ENCODE measurements around the gene MAPK6. TPM values are rescaled to one million over a fixed set of nuclear protein-coding genes. Genes with fewer than 3 reads are reported as not detected.

Gene MAPK6
- total and polyA plus RNA-seq, 5 experiments from 2014 or later = 5.3 to 21.7 (median 6.3) TPM

GRCh38 chr15:52103217-52104207 lies 84.5 kb downstream of the MAPK6 start:
- Mint-ChIP-seq H3K4me3 (no peak overlapping the region), H3K27me3 (peaks cover 0 to 14% (median 3%) of the 10 kb centered on the region in 5 donors), H3K4me1 (peaks cover 0 to 21% (median 0%) of the 10 kb centered on the region in 4 donors), H3K9me3 (no peaks in the 10 kb centered on the region), H3K36me3 (peaks cover 0 to 2% (median 0%) of the 10 kb centered on the region in 3 donors), H3K27ac (peak overlapping the region in 1 of 10 donors; percentile 21)
- POLR2A ChIA-PET = no interaction called here
- no peak for ATAC-seq
- DNase-seq = no peak

GRCh38 chr15:52104532-52105004 lies 85.5 kb downstream of the MAPK6 start:
- Mint-ChIP-seq H3K9me3 (no peaks in the 10 kb centered on the region), H3K4me1 (peaks cover 0 to 24% (median 0%) of the 10 kb centered on the region in 4 donors), H3K27me3 (peaks cover 2 to 20% (median 9%) of the 10 kb centered on the region in 5 donors), H3K4me3 (no peak overlapping the region), H3K27ac (no peak overlapping the region), H3K36me3 (peaks cover 0 to 4% (median 0%) of the 10 kb centered on the region in 3 donors)
- DNase-seq (no peak), ATAC-seq (no peak)
- POLR2A ChIA-PET = no interaction called here

- peaks cover 0 to 4% (median 0%) of the 10 kb centered on the region in 3 donors for H3K36me3 Mint-ChIP-seq
- H3K27ac Mint-ChIP-seq = peak overlapping the region in 1 of 10 donors; percentile 40
- no peak for DNase-seq
- peaks cover 0 to 30% (median 0%) of the 10 kb centered on the region in 4 donors for H3K4me1 Mint-ChIP-seq
- H3K4me3 Mint-ChIP-seq = no peak overlapping the region
- no peaks in the 10 kb centered on the region for H3K9me3 Mint-ChIP-seq
- peaks cover 7 to 31% (median 14%) of the 10 kb centered on the region in 5 donors for H3K27me3 Mint-ChIP-seq
- POLR2A ChIA-PET = no interaction called here
- no peak for ATAC-seq
Measured at GRCh38 chr15:52105846-52106245, 86.8 kb downstream of the MAPK6 start.

GRCh38 chr15:52106641-52107040 lies 87.6 kb downstream of the MAPK6 start:
- no peak overlapping the region for H3K4me3 Mint-ChIP-seq
- POLR2A ChIA-PET = no interaction called here
- peaks cover 0 to 34% (median 0%) of the 10 kb centered on the region in 4 donors for H3K4me1 Mint-ChIP-seq
- peaks cover 13 to 39% (median 17%) of the 10 kb centered on the region in 5 donors for H3K27me3 Mint-ChIP-seq
- H3K27ac Mint-ChIP-seq = no peak overlapping the region
- no peak for ATAC-seq
- peaks cover 0 to 4% (median 0%) of the 10 kb centered on the region in 3 donors for H3K36me3 Mint-ChIP-seq
- no peaks in the 10 kb centered on the region for H3K9me3 Mint-ChIP-seq
- DNase-seq = no peak

DNA sequence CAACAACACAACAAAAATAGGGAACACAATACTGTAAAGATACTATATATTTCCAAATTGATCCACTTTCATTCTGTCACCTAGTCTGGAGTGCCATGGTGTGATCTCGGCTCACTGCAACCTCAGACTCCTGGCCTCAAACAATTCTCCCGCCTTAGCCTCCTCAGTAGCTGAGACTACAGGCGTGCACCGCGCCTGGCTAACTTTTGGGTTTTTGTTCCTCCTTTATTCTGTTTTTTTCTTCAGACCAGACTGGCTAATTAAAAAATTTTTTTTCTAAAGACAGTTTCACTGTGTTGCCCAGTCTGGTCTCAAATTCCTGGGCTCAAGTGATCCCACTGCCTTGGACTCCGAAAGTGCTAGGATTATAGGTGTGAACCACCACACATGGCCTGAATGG lies 88.2 kb downstream of the MAPK6 start:
- Mint-ChIP-seq H3K36me3 (peaks cover 0 to 4% (median 0%) of the 10 kb centered on the region in 3 donors), H3K4me1 (peaks cover 0 to 30% (median 0%) of the 10 kb centered on the region in 4 donors)
- POLR2A ChIA-PET = no interaction called here

GRCh38 chr15:52109559-52110451 lies 90.8 kb downstream of the MAPK6 start:
- Mint-ChIP-seq H3K27ac (no peak overlapping the region), H3K36me3 (peaks cover 0 to 4% (median 0%) of the 10 kb centered on the region in 3 donors), H3K4me3 (peak overlapping the region in 1 of 10 donors; percentile 1), H3K27me3 (peaks cover 10 to 41% (median 17%) of the 10 kb centered on the region in 5 donors), H3K9me3 (no peaks in the 10 kb centered on the region), H3K4me1 (peaks cover 0 to 16% (median 0%) of the 10 kb centered on the region in 4 donors)
- POLR2A ChIA-PET = no interaction called here
- DNase-seq = no peak
- no peak for ATAC-seq

More for the DNA sequence above, 88.2 kb downstream of the MAPK6 start:
- ATAC-seq (no peak), DNase-seq (no peak)
- Mint-ChIP-seq H3K27ac (no peak overlapping the region), H3K4me3 (no peak overlapping the region), H3K27me3 (peaks cover 13 to 40% (median 17%) of the 10 kb centered on the region in 5 donors), H3K9me3 (no peaks in the 10 kb centered on the region)

GRCh38 chr15:52111517-52112202 lies 92.6 kb downstream of the MAPK6 start:
- POLR2A ChIA-PET = no interaction called here
- Mint-ChIP-seq H3K9me3 (no peaks in the 10 kb centered on the region), H3K36me3 (peaks cover 0 to 4% (median 0%) of the 10 kb centered on the region in 3 donors), H3K4me1 (peaks cover 0 to 25% (median 11%) of the 10 kb centered on the region in 4 donors), H3K27me3 (peaks cover 9 to 40% (median 15%) of the 10 kb centered on the region in 5 donors), H3K4me3 (peak overlapping the region; percentile 10 to 82 (median 67)), H3K27ac (no peak overlapping the region)
- no peak for ATAC-seq
- DNase-seq = peak in 1 of 10 donors; percentile 4

DNA sequence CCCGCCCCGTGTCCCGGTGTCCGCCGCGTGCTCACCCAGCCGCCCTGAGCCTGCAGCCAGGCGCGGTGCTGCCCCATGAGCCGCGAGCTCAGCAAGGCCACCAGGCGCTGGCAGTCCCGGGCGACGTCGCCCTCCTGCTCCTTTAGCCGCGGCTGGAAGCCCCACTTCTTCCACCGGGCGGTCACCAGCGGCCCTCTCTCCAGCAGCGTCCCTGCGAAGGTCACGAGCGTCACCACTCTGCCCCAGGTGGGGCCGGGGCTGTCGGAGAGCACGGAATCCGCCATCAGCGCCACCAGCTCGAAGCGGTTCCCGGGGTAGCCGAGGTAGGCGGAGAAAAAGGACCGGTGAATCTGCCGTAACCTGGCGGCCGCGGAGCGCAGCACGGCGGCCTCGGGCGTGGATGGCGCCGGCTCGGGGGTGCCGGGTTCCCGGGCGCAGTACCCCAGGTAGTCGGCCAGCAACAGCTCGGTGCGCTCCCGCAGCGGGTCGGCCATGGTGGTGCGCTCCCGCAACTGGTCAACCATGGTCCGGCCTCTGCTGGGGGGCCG lies 93.3 kb downstream of the MAPK6 start:
- DNase-seq (peak; percentile 15 to 69 (median 34)), ATAC-seq (peak; percentile 88 to 89)
- POLR2A ChIA-PET = interaction anchor here (0.6 to 1.1 kb wide), 2 partner anchors 67 to 68 kb away, joined by 5 to 7 read pairs; no protein-coding TSS in a partner anchor
- Mint-ChIP-seq H3K36me3 (peaks cover 0 to 4% (median 0%) of the 10 kb centered on the region in 3 donors), H3K4me1 (peaks cover 0 to 23% (median 11%) of the 10 kb centered on the region in 4 donors), H3K27ac (peak overlapping the region in 1 of 10 donors; percentile 18), H3K27me3 (peaks cover 7 to 37% (median 15%) of the 10 kb centered on the region in 5 donors), H3K4me3 (peak overlapping the region; percentile 10 to 82 (median 73)), H3K9me3 (no peaks in the 10 kb centered on the region)

DNA sequence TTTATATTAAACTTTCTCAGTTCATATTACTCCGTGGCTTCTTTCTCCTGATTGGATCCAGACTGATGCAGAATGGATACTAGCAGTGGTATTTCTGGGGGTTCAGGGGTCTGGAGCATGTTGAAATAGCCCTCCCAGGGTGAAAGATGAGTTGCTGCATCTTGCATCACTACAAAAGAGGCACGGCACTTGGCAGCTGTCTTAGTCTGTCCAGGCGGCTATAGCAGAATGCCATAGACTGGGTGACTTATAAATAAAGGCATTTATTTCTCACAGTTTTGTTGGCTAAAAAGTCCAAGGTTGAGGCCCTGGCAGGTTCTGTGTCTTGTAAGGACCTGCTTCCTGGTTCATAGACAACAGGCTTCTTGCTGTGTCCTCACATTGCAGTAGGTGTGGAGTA lies 94.2 kb downstream of the MAPK6 start:
- H3K27me3 Mint-ChIP-seq = peaks cover 7 to 33% (median 15%) of the 10 kb centered on the region in 5 donors
- POLR2A ChIA-PET = interaction anchor here (1.1 kb wide), 1 partner anchor 66 kb away, joined by 5 read pairs; no protein-coding TSS in a partner anchor

DNA sequence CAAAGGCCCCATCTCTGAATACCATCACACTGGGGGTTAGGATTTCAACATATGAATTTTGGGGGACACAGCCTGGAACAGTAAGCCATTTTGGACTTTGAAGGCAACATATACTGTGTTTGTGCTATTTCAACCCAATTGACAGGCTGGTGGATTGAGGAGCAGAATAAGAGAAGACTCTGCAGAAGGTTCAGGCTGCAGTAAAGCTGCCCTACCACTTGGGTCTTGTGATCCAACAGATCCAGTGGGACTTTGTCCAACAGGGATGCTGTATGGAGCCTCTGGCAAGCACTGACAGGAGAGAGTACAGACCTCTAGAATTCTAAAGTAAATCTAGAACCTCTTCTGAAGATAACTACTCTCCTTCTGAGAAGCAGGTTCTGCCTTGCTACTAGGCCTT lies 94.7 kb downstream of the MAPK6 start:
- POLR2A ChIA-PET = interaction anchor here (1.1 kb wide), 1 partner anchor 93 kb away, joined by 3 read pairs; no protein-coding TSS in a partner anchor
- Mint-ChIP-seq H3K27ac (peak overlapping the region in 1 of 10 donors; percentile 8), H3K9me3 (no peaks in the 10 kb centered on the region), H3K4me1 (peaks cover 0 to 22% (median 11%) of the 10 kb centered on the region in 4 donors), H3K4me3 (peak overlapping the region in 4 of 10 donors; percentile 18 to 48 (median 34)), H3K36me3 (peaks cover 0 to 2% (median 0%) of the 10 kb centered on the region in 3 donors), H3K27me3 (peaks cover 7 to 29% (median 14%) of the 10 kb centered on the region in 5 donors)
- ATAC-seq (no peak), DNase-seq (no peak)

More for the DNA sequence above, 94.2 kb downstream of the MAPK6 start:
- Mint-ChIP-seq H3K36me3 (peaks cover 0 to 2% (median 0%) of the 10 kb centered on the region in 3 donors), H3K27ac (peak overlapping the region in 1 of 10 donors; percentile 49), H3K4me3 (peak overlapping the region; percentile 28 to 74 (median 46)), H3K9me3 (no peaks in the 10 kb centered on the region), H3K4me1 (peaks cover 0 to 22% (median 11%) of the 10 kb centered on the region in 4 donors)
- DNase-seq = no peak
- no peak for ATAC-seq

Data from naive thymus-derived CD8-positive, alpha-beta T cell (primary cell).